Ectodermal cell (in vitro differentiated cells): Measurements from ENCODE around the gene FXYD2.

Experiments
- H3K27ac ChIP-seq: 2 replicates; pipeline ENCODE4 v1.7.0; 2013; ENCODE audit warnings: mild to moderate bottlenecking, low read depth, low read length; ENCODE audit not compliant: insufficient read depth, poor library complexity, severe bottlenecking
- H3K27me3 ChIP-seq: 2 replicates; pipeline ENCODE4 v1.7.0; 2013; ENCODE audit warnings: mild to moderate bottlenecking, low read length; ENCODE audit not compliant: insufficient read depth, control insufficient read depth, poor library complexity, severe bottlenecking
- H3K36me3 ChIP-seq: one replicate; pipeline ENCODE4 v1.7.0; 2013; ENCODE audit warnings: low read length; ENCODE audit not compliant: control insufficient read depth, insufficient read depth
- H3K4me1 ChIP-seq: one replicate; pipeline ENCODE4 v1.7.0; 2013; ENCODE audit warnings: low read length; ENCODE audit not compliant: control insufficient read depth, insufficient read depth
- H3K4me3 ChIP-seq: 2 replicates; pipeline ENCODE4 v1.7.0; 2013; ENCODE audit warnings: low read depth, low read length, control low read depth; ENCODE audit not compliant: insufficient read depth
- H3K9me3 ChIP-seq: 2 replicates; pipeline ENCODE4 v1.7.0; 2013; ENCODE audit warnings: mild to moderate bottlenecking, low read length, moderate library complexity; ENCODE audit not compliant: control insufficient read depth
- WGBS, 2 experiments: methylation state at CpG; one replicate each; pipeline ENCODE4 v1.1.7; 2013; ENCODE audit warnings: missing lambda C conversion rate in 2 of 2; 5-methylcytosine and 5-hydroxymethylcytosine counted together

The FXYD2 gene

DNA sequence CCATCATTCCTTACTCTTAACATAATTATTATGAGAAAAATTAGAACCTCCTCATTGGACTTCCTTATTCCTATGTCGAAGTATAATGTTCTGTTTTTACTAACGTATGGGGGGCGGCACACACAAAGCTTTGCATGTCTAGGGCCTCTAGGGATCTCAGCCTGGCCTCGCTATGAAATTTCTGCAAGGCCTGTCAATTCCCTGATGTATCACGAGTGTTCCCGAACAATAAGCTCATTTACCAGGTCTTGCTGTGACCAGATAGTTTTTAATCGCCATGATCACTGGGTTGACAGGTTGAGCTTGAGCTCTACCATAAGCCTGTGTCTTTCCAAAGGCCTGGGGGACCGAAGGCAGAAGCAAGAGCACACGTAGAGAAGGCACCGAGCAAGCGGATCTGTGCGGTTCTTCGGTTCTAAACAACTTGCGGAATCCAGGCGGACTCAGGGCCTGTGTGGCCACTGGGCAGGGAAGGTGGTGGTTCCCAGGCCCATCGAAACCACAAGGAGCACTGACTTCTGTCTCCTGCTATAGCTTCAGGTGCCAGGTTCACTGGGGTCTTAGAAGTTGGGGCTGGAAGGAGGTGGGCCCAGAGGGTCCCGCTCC is 10.4 kb upstream of the FXYD2 start:
- Histone ChIP-seq H3K4me1 (peaks cover 16% of the 10 kb centered on the region), H3K27me3 (no peaks in the 10 kb centered on the region), H3K36me3 (peaks cover 6% of the 10 kb centered on the region), H3K27ac (no peak overlapping the region), H3K9me3 (no peaks in the 10 kb centered on the region), H3K4me3 (no peak overlapping the region)
- 97% methylated on average over 17 of the region's 17 CpGs for WGBS, 2 experiments

DNA sequence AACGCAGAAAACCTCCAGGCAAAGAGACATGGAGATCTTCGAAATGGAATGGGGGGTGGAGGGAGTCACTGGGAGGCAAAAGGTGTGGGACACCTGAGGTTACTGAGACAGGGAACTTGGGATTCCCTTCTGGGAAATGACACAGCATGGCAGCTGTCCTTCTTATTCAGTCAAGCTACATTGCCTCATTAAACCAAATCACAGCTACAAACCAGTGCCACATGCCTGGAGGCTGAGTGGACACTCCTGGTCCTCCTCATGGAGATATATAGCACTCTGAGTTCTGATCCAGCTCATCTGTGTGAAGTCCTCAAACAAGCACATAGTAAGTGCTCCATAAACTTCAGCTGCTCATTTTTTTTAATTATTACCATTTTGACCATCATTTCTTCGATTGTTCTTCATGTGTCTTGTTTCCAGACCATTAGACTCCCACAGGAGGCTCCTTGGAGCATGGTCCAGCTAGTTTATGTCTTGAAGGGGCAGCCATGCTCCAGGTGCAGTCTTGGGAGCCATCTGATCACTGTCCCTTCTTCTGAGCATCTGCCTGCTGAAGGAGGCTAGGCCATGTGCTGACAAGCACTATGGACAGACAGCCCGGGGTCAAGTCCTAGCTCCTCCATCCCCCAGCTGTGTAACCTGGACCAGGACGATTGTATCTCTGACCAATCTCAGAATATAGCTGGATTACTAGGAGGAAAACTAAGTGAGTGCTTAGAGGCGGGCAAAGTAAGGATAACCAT is 9.7 kb upstream of the FXYD2 start:
- H3K36me3 ChIP-seq, result peaks cover 6% of the 10 kb centered on the region
- WGBS, 2 experiments, result 93% methylated on average over 5 to 6 of the region's 6 CpGs
- H3K9me3 ChIP-seq, result no peaks in the 10 kb centered on the region
- no peaks in the 10 kb centered on the region for H3K27me3 ChIP-seq
- H3K4me3 ChIP-seq, result no peak overlapping the region
- no peak overlapping the region for H3K27ac ChIP-seq
- H3K4me1 ChIP-seq, result peaks cover 16% of the 10 kb centered on the region

DNA sequence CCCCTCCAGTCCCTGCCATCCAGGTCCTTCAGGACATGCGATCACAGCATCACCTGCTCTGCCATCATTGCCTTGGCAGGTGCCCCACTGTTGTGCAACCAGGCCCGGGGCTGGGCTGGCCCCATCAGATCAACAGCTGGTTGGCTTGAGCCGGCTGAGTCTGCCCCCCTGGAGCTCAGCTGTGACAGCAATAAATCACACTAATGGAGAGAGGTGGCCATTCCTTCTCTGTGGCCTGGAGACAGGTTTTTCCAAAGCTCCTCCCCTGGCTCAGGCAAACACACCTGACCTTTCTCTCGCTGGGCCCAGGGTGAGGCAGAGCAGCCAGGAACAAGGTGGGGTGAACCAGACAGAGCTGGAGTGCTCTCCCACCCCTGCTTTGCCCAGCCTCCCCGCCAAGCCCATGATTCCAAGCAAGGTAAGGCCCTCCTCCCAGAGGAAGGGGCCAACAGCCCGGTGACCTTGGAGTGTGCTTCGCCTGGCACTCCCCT is 8.9 kb upstream of the FXYD2 start:
- H3K27ac ChIP-seq, result no peak overlapping the region
- peaks cover 16% of the 10 kb centered on the region for H3K4me1 ChIP-seq
- no peak overlapping the region for H3K4me3 ChIP-seq
- no peaks in the 10 kb centered on the region for H3K9me3 ChIP-seq
- 84% methylated on average over 7 of the region's 7 CpGs for WGBS, 2 experiments
- H3K36me3 ChIP-seq, result no peaks in the 10 kb centered on the region
- no peaks in the 10 kb centered on the region for H3K27me3 ChIP-seq

DNA sequence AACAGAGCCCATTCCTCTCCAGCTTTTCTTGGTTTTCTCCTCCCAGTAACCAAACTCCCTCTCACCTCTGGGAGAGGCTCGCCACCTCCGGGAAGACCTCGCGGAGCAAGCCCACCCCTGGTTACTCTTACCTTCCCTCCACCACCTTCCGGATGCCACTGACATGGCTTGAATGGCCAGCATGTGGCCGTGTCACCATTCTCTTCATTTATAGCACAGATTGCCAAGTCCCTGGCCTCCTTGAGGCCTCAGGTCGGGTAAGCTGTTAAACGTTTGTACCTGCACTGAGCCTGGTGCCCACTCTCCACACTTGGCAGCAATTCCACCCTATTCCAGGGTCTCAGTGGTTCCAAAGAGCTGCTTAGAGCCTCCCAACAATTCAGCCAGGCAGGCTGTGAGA is 8.0 kb upstream of the FXYD2 start:
- Histone ChIP-seq H3K4me1 (peaks cover 16% of the 10 kb centered on the region), H3K36me3 (no peaks in the 10 kb centered on the region), H3K27me3 (no peaks in the 10 kb centered on the region), H3K27ac (no peak overlapping the region), H3K9me3 (no peaks in the 10 kb centered on the region), H3K4me3 (no peak overlapping the region)
- 93 to 97% methylated on average over 8 of the region's 8 CpGs for WGBS, 2 experiments

DNA sequence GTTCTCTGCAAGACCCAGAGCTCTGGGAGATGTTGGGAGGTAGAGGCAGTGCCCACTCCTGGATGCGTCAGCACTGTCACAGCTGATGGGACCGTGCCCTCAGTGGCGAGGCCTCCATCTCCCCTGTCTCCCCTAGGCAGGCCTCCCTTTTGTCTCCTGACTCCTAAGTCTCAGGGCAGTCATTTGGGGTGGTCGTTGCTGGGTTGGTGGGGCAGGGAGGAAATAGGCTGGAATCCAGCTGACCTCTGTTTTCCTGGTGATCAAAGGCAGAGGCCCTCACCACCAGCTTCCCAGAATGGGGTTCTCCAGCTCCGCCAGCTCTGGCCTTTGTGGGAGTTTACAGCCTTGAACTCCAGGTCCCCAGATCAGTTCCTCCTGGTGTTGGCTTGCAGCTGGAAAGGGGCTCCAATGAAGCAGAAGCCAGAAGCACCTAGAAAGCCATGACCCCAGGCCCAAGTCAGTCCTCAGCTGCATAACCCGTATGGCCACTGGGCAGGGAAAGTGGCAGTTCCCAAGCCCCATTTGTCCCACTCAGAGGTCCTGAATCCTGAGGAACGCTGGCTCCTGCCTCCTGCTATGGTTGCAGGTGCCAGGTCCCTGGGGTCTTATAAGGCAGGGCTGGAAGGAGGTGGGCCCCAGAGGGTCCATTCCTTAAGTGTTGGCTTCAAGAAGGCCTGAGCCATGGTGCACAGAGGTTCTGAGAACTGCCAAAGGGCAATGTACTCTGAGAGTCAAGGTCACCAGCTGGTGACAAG is 7.3 kb upstream of the FXYD2 start:
- H3K27me3 ChIP-seq, result no peaks in the 10 kb centered on the region
- H3K36me3 ChIP-seq, result no peaks in the 10 kb centered on the region
- no peak overlapping the region for H3K4me3 ChIP-seq
- WGBS, 2 experiments, result 94 to 95% methylated on average over 7 of the region's 7 CpGs
- peaks cover 16% of the 10 kb centered on the region for H3K4me1 ChIP-seq
- H3K9me3 ChIP-seq, result no peaks in the 10 kb centered on the region
- H3K27ac ChIP-seq, result no peak overlapping the region

DNA sequence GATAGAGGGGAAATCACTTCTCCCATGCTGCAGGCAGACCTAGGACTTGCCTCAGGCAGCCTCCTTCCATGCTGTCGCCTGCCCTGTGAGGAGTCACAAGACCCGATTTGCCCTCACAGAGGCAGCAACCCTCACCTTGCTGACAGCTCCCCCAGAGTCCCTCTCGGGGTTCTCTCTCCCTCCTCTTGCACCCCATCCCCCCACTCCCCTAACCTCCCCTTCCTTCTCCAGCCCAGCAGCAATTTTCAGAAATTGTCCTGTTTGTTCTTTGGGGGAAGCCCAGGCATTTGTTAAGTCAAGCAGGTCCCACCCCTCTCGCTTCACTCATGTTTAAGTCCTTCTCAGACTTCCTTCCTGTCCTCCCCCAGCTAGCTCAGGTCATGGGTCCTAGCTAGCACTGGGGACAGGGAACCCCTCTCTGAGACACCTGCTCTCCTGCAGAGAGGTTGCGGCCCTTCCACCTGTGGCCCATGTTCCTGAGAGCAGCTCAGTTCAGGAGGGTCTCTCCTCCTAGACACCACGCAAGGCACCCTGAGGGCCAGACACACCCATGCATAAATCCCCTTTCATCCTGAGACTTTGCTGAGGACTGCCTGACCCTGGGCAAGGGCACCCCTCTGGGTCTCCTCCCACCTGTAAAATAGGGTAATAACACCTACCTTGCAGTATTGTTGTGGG is 6.3 kb upstream of the FXYD2 start:
- no peaks in the 10 kb centered on the region for H3K27me3 ChIP-seq
- no peaks in the 10 kb centered on the region for H3K9me3 ChIP-seq
- peaks cover 16% of the 10 kb centered on the region for H3K4me1 ChIP-seq
- H3K36me3 ChIP-seq, result no peaks in the 10 kb centered on the region
- H3K4me3 ChIP-seq, result no peak overlapping the region
- 83 to 84% methylated on average over 6 of the region's 6 CpGs for whole genome bisulfite sequencing, 2 experiments
- H3K27ac ChIP-seq, result no peak overlapping the region

DNA sequence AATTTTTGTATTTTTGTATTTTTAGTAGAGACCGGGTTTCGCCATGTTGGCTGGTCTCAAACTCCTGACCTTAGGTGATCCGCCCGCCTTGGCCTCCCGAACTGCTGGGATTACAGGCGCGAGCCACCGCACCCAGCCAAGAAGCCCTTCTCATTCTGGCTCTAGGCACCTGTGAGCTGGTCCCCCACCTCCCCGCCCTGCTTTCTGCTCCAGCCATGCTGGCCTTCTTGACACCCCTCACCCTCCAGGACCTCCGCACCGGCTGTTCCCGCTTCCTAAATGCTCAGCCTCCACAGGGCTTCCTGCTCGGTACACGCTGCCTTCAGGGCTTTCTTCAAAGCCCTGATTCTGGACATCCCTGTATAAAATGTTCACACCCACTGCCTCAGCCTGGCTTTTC is 5.5 kb upstream of the FXYD2 start:
- Histone ChIP-seq H3K27ac (no peak overlapping the region), H3K9me3 (no peaks in the 10 kb centered on the region), H3K4me3 (no peak overlapping the region), H3K4me1 (peaks cover 16% of the 10 kb centered on the region), H3K27me3 (no peaks in the 10 kb centered on the region), H3K36me3 (no peaks in the 10 kb centered on the region)
- 94% methylated on average over 14 of the region's 14 CpGs for WGBS, 2 experiments

DNA sequence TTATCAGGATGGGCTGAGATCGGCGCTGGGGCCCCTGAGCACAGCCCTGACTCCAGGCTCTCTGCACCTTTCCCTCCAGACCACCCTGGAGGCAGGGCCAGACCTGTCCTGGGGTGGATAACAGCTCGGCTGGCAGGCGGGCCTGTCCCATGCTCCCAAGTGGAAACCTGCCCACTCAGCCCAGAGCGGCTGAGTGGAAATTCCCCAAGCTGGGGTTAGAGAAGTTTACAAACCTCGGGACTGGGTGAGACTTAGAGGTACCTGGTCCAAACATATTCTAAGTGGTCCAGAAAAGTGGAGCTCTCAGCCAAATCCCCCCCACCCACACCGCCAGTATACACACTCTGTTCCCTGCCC is 4.8 kb upstream of the FXYD2 start:
- peaks cover 16% of the 10 kb centered on the region for H3K4me1 ChIP-seq

DNA sequence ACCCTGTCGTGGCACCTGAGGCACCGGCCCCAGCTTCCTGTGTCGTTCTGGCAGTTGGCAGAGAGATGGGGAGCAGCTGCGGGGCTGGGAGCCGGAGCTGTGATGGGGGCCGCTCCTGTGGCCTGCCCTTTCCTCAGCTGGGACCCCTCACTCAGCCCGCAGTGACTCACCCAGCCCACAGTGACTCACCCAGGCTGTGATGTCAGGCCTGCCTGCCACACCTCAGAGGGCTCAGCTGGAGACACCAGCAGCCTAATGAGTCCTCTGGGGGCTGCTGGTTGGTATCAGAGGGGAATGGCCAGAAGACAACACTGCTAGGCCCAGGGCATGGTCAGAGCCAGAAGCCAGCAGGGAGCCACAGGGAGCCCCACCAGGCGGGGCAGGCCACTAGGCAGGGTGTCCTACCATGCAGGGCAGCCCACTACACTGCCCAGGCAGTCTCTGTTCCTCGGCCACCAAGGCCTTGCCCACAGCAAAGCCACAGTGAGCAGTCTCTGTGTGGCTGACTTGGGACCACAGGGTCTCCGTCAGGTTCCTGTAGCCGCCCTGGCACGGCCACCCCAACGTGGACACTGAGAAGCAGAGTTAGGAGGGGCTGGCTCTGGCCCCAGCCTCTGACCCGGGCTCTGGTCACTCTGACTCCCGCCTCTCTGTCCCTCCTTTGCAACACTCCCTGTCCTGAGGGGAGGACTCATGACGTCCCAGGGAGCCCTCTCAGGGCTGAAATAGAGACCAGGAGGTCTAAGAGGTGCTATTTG is 4.2 kb upstream of the FXYD2 start:
- Histone ChIP-seq H3K9me3 (no peaks in the 10 kb centered on the region), H3K36me3 (no peaks in the 10 kb centered on the region), H3K4me3 (no peak overlapping the region), H3K27me3 (no peaks in the 10 kb centered on the region), H3K4me1 (peaks cover 14% of the 10 kb centered on the region), H3K27ac (no peak overlapping the region)
- 80 to 86% methylated on average over 16 of the region's 16 CpGs for WGBS, 2 experiments

More for the DNA sequence above, 4.8 kb upstream of the FXYD2 start:
- H3K4me3 ChIP-seq, result no peak overlapping the region
- H3K9me3 ChIP-seq, result no peaks in the 10 kb centered on the region
- WGBS, 2 experiments, result 94 to 95% methylated on average over 7 of the region's 7 CpGs
- H3K27me3 ChIP-seq, result no peaks in the 10 kb centered on the region
- no peaks in the 10 kb centered on the region for H3K36me3 ChIP-seq
- no peak overlapping the region for H3K27ac ChIP-seq
